ENCODE measurements around the gene LYZ. TPM values are rescaled to one million over a fixed set of nuclear protein-coding genes. Genes with fewer than 3 reads are reported as not detected.

The LYZ gene
- total RNA-seq, 1 donor from 2014 or later, result 0.37 TPM

DNA sequence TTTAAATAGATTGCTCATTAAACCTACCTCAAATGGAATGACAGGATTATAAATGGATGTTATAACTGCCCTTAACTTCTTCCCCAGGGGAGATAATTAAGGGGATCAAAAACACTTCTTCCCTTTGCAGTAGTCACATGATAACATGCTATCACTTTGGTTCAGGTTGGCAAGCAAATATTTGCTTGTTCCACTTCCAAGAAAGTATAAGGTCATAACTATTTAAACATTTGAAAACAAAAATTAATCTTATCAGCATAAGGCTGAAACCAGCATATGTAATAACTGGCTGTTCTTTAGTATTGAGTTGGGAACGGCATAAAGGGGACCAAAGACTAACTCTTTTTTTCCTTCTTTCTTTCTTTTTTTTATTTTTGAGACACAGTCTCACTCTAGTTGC, 2.4 kb upstream of the LYZ start:
- no peak overlapping the region for H3K4me3 Mint-ChIP-seq (ENCODE audit: unreplicated experiment)
- TF ChIP-seq, protein P1, sequence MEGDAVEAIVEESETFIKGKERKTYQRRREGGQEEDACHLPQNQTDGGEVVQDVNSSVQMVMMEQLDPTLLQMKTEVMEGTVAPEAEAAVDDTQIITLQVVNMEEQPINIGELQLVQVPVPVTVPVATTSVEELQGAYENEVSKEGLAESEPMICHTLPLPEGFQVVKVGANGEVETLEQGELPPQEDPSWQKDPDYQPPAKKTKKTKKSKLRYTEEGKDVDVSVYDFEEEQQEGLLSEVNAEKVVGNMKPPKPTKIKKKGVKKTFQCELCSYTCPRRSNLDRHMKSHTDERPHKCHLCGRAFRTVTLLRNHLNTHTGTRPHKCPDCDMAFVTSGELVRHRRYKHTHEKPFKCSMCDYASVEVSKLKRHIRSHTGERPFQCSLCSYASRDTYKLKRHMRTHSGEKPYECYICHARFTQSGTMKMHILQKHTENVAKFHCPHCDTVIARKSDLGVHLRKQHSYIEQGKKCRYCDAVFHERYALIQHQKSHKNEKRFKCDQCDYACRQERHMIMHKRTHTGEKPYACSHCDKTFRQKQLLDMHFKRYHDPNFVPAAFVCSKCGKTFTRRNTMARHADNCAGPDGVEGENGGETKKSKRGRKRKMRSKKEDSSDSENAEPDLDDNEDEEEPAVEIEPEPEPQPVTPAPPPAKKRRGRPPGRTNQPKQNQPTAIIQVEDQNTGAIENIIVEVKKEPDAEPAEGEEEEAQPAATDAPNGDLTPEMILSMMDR (IDR thresholded peaks at IDR 0.05; ENCODE audit: partially characterized antibody, unreplicated experiment), result no peak
- no peak for DNase-seq
- H3K36me3 Mint-ChIP-seq (ENCODE audit: unreplicated experiment), result no peaks in the 10 kb centered on the region
- H3K9me3 Mint-ChIP-seq (ENCODE audit: unreplicated experiment), result no peaks in the 10 kb centered on the region
- H3K27ac Mint-ChIP-seq (ENCODE audit: unreplicated experiment), result no peak overlapping the region
- H3K4me1 Mint-ChIP-seq (ENCODE audit: low read depth, unreplicated experiment), result no peaks in the 10 kb centered on the region
- H3K27me3 Mint-ChIP-seq (ENCODE audit: unreplicated experiment), result no peaks in the 10 kb centered on the region

- Mint-ChIP-seq H3K36me3 (ENCODE audit: unreplicated experiment) (no peaks in the 10 kb centered on the region), H3K4me3 (ENCODE audit: unreplicated experiment) (no peak overlapping the region), H3K9me3 (ENCODE audit: unreplicated experiment) (peaks cover 2% of the 10 kb centered on the region), H3K27me3 (ENCODE audit: unreplicated experiment) (no peaks in the 10 kb centered on the region), H3K4me1 (ENCODE audit: low read depth, unreplicated experiment) (no peaks in the 10 kb centered on the region), H3K27ac (ENCODE audit: unreplicated experiment) (no peak overlapping the region)
- TF ChIP-seq, protein P1 (IDR thresholded peaks at IDR 0.05; ENCODE audit: partially characterized antibody, unreplicated experiment), result no peak
- no peak for DNase-seq
These were observed 1.9 kb downstream of the LYZ start for GRCh38 chr12:69350002-69350626.

- H3K36me3 Mint-ChIP-seq (ENCODE audit: unreplicated experiment), result no peaks in the 10 kb centered on the region
- no peaks in the 10 kb centered on the region for H3K4me1 Mint-ChIP-seq (ENCODE audit: low read depth, unreplicated experiment)
- H3K9me3 Mint-ChIP-seq (ENCODE audit: unreplicated experiment), result peaks cover 2% of the 10 kb centered on the region
- no peak overlapping the region for H3K4me3 Mint-ChIP-seq (ENCODE audit: unreplicated experiment)
- TF ChIP-seq, protein P1 (IDR thresholded peaks at IDR 0.05; ENCODE audit: partially characterized antibody, unreplicated experiment), result no peak
- no peak overlapping the region for H3K27ac Mint-ChIP-seq (ENCODE audit: unreplicated experiment)
- DNase-seq, result no peak
- H3K27me3 Mint-ChIP-seq (ENCODE audit: unreplicated experiment), result no peaks in the 10 kb centered on the region
These were observed 2.6 kb downstream of the LYZ start for GRCh38 chr12:69350777-69351176.

DNA sequence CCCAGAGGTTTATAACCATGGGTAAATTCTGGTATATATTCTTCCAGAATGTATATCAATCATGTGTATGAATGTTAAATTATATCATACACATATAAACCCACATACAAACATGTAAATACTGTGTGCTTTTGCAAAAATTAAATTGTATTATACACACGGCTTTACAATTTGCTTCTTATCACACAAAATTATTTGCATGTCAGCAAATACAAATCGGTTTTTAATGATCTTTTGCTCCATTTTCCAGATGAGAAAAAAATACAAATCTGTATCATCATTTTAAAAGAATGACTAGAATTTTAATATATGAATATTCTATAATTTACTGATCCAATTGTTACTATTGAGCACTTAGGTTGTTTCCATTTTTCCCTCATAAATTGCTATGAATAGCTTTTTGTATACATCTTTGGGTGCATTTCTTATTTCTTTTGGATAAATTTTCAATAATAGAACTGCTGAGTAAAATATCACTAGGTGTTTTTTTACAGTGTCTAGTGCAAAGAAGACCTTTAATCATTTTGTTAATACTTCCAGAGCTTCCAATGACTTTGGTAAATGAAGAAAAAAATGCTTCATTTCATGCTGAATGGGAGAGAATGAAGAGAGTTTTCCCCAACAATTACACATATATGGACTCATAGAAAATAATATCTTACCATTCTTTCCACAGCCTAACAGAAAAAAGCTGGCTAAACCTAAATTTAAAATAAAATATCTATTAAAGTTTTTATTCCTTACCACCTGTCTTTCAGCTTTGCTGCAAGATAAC, 3.5 kb downstream of the LYZ start:
- H3K9me3 Mint-ChIP-seq (ENCODE audit: unreplicated experiment), result peaks cover 2% of the 10 kb centered on the region
- no peaks in the 10 kb centered on the region for H3K4me1 Mint-ChIP-seq (ENCODE audit: low read depth, unreplicated experiment)
- H3K4me3 Mint-ChIP-seq (ENCODE audit: unreplicated experiment), result no peak overlapping the region
- H3K36me3 Mint-ChIP-seq (ENCODE audit: unreplicated experiment), result no peaks in the 10 kb centered on the region
- TF ChIP-seq, protein P1 (IDR thresholded peaks at IDR 0.05; ENCODE audit: partially characterized antibody, unreplicated experiment), result no peak
- no peaks in the 10 kb centered on the region for H3K27me3 Mint-ChIP-seq (ENCODE audit: unreplicated experiment)
- no peak overlapping the region for H3K27ac Mint-ChIP-seq (ENCODE audit: unreplicated experiment)
- no peak for DNase-seq

DNA sequence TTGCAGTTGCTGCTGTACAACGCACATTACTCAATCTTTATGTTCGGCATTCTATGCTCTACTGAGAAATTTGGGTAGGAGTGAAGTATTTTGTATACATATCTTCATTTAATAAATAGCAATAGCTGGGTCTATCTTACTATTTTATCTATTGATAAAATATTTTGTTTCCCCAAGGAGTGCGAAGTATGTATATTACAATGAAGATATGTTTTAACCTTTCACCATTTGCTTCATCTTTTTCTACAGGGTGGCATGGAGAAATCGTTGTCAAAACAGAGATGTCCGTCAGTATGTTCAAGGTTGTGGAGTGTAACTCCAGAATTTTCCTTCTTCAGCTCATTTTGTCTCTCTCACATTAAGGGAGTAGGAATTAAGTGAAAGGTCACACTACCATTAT, 4.7 kb downstream of the LYZ start:
- DNase-seq, result no peak
- Mint-ChIP-seq H3K36me3 (ENCODE audit: unreplicated experiment) (no peaks in the 10 kb centered on the region), H3K4me1 (ENCODE audit: low read depth, unreplicated experiment) (no peaks in the 10 kb centered on the region), H3K27me3 (ENCODE audit: unreplicated experiment) (no peaks in the 10 kb centered on the region), H3K9me3 (ENCODE audit: unreplicated experiment) (peaks cover 2% of the 10 kb centered on the region), H3K27ac (ENCODE audit: unreplicated experiment) (no peak overlapping the region), H3K4me3 (ENCODE audit: unreplicated experiment) (no peak overlapping the region)
- TF ChIP-seq, protein P1 (IDR thresholded peaks at IDR 0.05; ENCODE audit: partially characterized antibody, unreplicated experiment), result no peak

Measured in glutamatergic neuron (in vitro differentiated cells).